OCI-LY3 (cell line): ENCODE measurements around the gene TMEM86B.

Experiments
- CTCF ChIP-seq: fragments of 200-600, 300-600 bp; sonication (generic); IDR thresholded peaks from 2 replicates; pipeline ENCODE4 v1.5.1; 2014; ENCODE audit warnings: antibody characterized with exemption, low read length, low read depth
- EZH2phosphoT487 ChIP-seq: fragments of 200-600 bp; shearing (Covaris generic); IDR thresholded peaks from 2 replicates; pipeline ENCODE4 v1.6.1; 2018; ENCODE audit warnings: antibody characterized with exemption, mixed run types, low read depth

GRCh38 chr19:55178781-55179599 is 49.6 kb downstream of the TMEM86B start:
- TF ChIP-seq CTCF (no peak), EZH2phosphoT487 (no peak)
